Activated T-cell treated with anti-CD3 and anti-CD28 coated beads, Interleukin-2, amount 50 U/mL, for 24 hours (primary cell): ENCODE data around the gene GRID1.

ENCODE experiments used
- DNase-seq: peaks from one replicate; pipeline ENCODE4 v3.0.0-alpha.2; 2020
- H3K27ac Mint-ChIP-seq: 2 replicates; pipeline ENCODE4 v1.8.0; 2020; ENCODE audit warnings: mild to moderate bottlenecking, mixed read lengths
- H3K27me3 Mint-ChIP-seq: 2 replicates; pipeline ENCODE4 v1.8.0; 2020; ENCODE audit warnings: mixed read lengths
- H3K36me3 Mint-ChIP-seq: 2 replicates; pipeline ENCODE4 v1.8.0; 2020; ENCODE audit warnings: low read depth, mixed read lengths
- H3K4me1 Mint-ChIP-seq: 2 replicates; pipeline ENCODE4 v1.8.0; 2020; ENCODE audit warnings: low read depth, mixed read lengths
- H3K4me3 Mint-ChIP-seq: 2 replicates; pipeline ENCODE4 v1.8.0; 2020; ENCODE audit warnings: mild to moderate bottlenecking, moderate library complexity, mixed read lengths
- H3K9me3 Mint-ChIP-seq: 2 replicates; pipeline ENCODE4 v1.8.0; 2020; ENCODE audit warnings: mixed read lengths

The GRID1 gene

GRCh38 chr10:86314616-86315548, 51.7 kb downstream of the GRID1 start:
- H3K4me3 Mint-ChIP-seq: no peak overlapping the region
- no peaks in the 10 kb centered on the region for H3K4me1 Mint-ChIP-seq
- H3K36me3 Mint-ChIP-seq: no peaks in the 10 kb centered on the region
- peaks cover 15% of the 10 kb centered on the region for H3K27me3 Mint-ChIP-seq
- H3K9me3 Mint-ChIP-seq: no peaks in the 10 kb centered on the region
- H3K27ac Mint-ChIP-seq: no peak overlapping the region
- no peak for DNase-seq

GRCh38 chr10:86313621-86314041, 53.0 kb downstream of the GRID1 start:
- no peaks in the 10 kb centered on the region for H3K9me3 Mint-ChIP-seq
- no peak overlapping the region for H3K27ac Mint-ChIP-seq
- H3K4me3 Mint-ChIP-seq: no peak overlapping the region
- H3K36me3 Mint-ChIP-seq: no peaks in the 10 kb centered on the region
- no peaks in the 10 kb centered on the region for H3K4me1 Mint-ChIP-seq
- H3K27me3 Mint-ChIP-seq: peaks cover 6% of the 10 kb centered on the region
- DNase-seq: no peak

GRCh38 chr10:86312701-86313270, 53.8 kb downstream of the GRID1 start:
- Mint-ChIP-seq H3K9me3 (no peaks in the 10 kb centered on the region), H3K4me3 (no peak overlapping the region), H3K4me1 (no peaks in the 10 kb centered on the region), H3K27me3 (peaks cover 4% of the 10 kb centered on the region), H3K27ac (no peak overlapping the region), H3K36me3 (no peaks in the 10 kb centered on the region)
- DNase-seq: no peak

GRCh38 chr10:86311906-86312305, 54.7 kb downstream of the GRID1 start:
- DNase-seq: no peak
- H3K36me3 Mint-ChIP-seq: no peaks in the 10 kb centered on the region
- H3K4me1 Mint-ChIP-seq: no peaks in the 10 kb centered on the region
- H3K9me3 Mint-ChIP-seq: no peaks in the 10 kb centered on the region
- no peak overlapping the region for H3K4me3 Mint-ChIP-seq
- peaks cover 3% of the 10 kb centered on the region for H3K27me3 Mint-ChIP-seq
- no peak overlapping the region for H3K27ac Mint-ChIP-seq

GRCh38 chr10:86311190-86311589, 55.4 kb downstream of the GRID1 start:
- no peak for DNase-seq
- H3K27ac Mint-ChIP-seq: no peak overlapping the region
- no peaks in the 10 kb centered on the region for H3K4me1 Mint-ChIP-seq
- no peak overlapping the region for H3K4me3 Mint-ChIP-seq
- no peaks in the 10 kb centered on the region for H3K27me3 Mint-ChIP-seq
- H3K9me3 Mint-ChIP-seq: no peaks in the 10 kb centered on the region
- H3K36me3 Mint-ChIP-seq: no peaks in the 10 kb centered on the region

- Mint-ChIP-seq H3K4me1 (no peaks in the 10 kb centered on the region), H3K27ac (no peak overlapping the region), H3K36me3 (no peaks in the 10 kb centered on the region), H3K27me3 (no peaks in the 10 kb centered on the region), H3K4me3 (no peak overlapping the region), H3K9me3 (no peaks in the 10 kb centered on the region)
- no peak for DNase-seq
Observed at GRCh38 chr10:86310702-86311101, 55.9 kb downstream of the GRID1 start.

- H3K27me3 Mint-ChIP-seq: peaks cover under 1% of the 10 kb centered on the region
- no peaks in the 10 kb centered on the region for H3K4me1 Mint-ChIP-seq
Observed at GRCh38 chr10:86310291-86310690, 56.3 kb downstream of the GRID1 start.

GRCh38 chr10:86308056-86308455, 58.5 kb downstream of the GRID1 start:
- Mint-ChIP-seq H3K9me3 (no peaks in the 10 kb centered on the region), H3K36me3 (no peaks in the 10 kb centered on the region), H3K4me1 (no peaks in the 10 kb centered on the region), H3K4me3 (no peak overlapping the region), H3K27ac (no peak overlapping the region), H3K27me3 (peaks cover 4% of the 10 kb centered on the region)
- DNase-seq: no peak

More at GRCh38 chr10:86310291-86310690, 56.3 kb downstream of the GRID1 start:
- Mint-ChIP-seq H3K36me3 (no peaks in the 10 kb centered on the region), H3K9me3 (no peaks in the 10 kb centered on the region), H3K27ac (no peak overlapping the region), H3K4me3 (no peak overlapping the region)
- no peak for DNase-seq

GRCh38 chr10:86306628-86307278, 59.8 kb downstream of the GRID1 start:
- Mint-ChIP-seq H3K4me1 (no peaks in the 10 kb centered on the region), H3K4me3 (no peak overlapping the region), H3K36me3 (no peaks in the 10 kb centered on the region), H3K27ac (no peak overlapping the region), H3K9me3 (no peaks in the 10 kb centered on the region), H3K27me3 (peaks cover 10% of the 10 kb centered on the region)
- no peak for DNase-seq

- Mint-ChIP-seq H3K9me3 (no peaks in the 10 kb centered on the region), H3K27me3 (peaks cover 10% of the 10 kb centered on the region), H3K4me1 (no peaks in the 10 kb centered on the region), H3K36me3 (no peaks in the 10 kb centered on the region), H3K27ac (no peak overlapping the region), H3K4me3 (no peak overlapping the region)
- DNase-seq: no peak
Observed at GRCh38 chr10:86305521-86305920, 61.1 kb downstream of the GRID1 start.

GRCh38 chr10:86304436-86304835, 62.2 kb downstream of the GRID1 start:
- H3K9me3 Mint-ChIP-seq: no peaks in the 10 kb centered on the region
- H3K27ac Mint-ChIP-seq: no peak overlapping the region
- H3K4me3 Mint-ChIP-seq: no peak overlapping the region
- no peaks in the 10 kb centered on the region for H3K36me3 Mint-ChIP-seq
- H3K4me1 Mint-ChIP-seq: no peaks in the 10 kb centered on the region
- H3K27me3 Mint-ChIP-seq: peaks cover 12% of the 10 kb centered on the region
- DNase-seq: no peak

GRCh38 chr10:86303626-86304025, 63.0 kb downstream of the GRID1 start:
- Mint-ChIP-seq H3K4me3 (no peak overlapping the region), H3K4me1 (no peaks in the 10 kb centered on the region), H3K27ac (no peak overlapping the region), H3K9me3 (no peaks in the 10 kb centered on the region), H3K27me3 (peaks cover 12% of the 10 kb centered on the region), H3K36me3 (no peaks in the 10 kb centered on the region)
- DNase-seq: no peak

GRCh38 chr10:86301971-86302370, 64.6 kb downstream of the GRID1 start:
- Mint-ChIP-seq H3K27ac (no peak overlapping the region), H3K9me3 (no peaks in the 10 kb centered on the region), H3K4me3 (no peak overlapping the region), H3K36me3 (no peaks in the 10 kb centered on the region), H3K4me1 (no peaks in the 10 kb centered on the region), H3K27me3 (peaks cover 12% of the 10 kb centered on the region)
- no peak for DNase-seq

- Mint-ChIP-seq H3K4me3 (no peak overlapping the region), H3K27me3 (peaks cover 12% of the 10 kb centered on the region), H3K27ac (no peak overlapping the region), H3K36me3 (no peaks in the 10 kb centered on the region), H3K4me1 (no peaks in the 10 kb centered on the region), H3K9me3 (no peaks in the 10 kb centered on the region)
- no peak for DNase-seq
Observed at GRCh38 chr10:86300931-86301830, 65.4 kb downstream of the GRID1 start.
